GM18909 (cell line): ENCODE data around the gene LONRF3.

Source experiments
- ATAC-seq: cut with Tn5 transposase; IDR thresholded peaks from one replicate; pipeline ENCODE4 v1.9.1; 2021; ENCODE audit warnings: mild to moderate bottlenecking; ENCODE audit not compliant: unreplicated experiment, poor library complexity

The LONRF3 gene

DNA sequence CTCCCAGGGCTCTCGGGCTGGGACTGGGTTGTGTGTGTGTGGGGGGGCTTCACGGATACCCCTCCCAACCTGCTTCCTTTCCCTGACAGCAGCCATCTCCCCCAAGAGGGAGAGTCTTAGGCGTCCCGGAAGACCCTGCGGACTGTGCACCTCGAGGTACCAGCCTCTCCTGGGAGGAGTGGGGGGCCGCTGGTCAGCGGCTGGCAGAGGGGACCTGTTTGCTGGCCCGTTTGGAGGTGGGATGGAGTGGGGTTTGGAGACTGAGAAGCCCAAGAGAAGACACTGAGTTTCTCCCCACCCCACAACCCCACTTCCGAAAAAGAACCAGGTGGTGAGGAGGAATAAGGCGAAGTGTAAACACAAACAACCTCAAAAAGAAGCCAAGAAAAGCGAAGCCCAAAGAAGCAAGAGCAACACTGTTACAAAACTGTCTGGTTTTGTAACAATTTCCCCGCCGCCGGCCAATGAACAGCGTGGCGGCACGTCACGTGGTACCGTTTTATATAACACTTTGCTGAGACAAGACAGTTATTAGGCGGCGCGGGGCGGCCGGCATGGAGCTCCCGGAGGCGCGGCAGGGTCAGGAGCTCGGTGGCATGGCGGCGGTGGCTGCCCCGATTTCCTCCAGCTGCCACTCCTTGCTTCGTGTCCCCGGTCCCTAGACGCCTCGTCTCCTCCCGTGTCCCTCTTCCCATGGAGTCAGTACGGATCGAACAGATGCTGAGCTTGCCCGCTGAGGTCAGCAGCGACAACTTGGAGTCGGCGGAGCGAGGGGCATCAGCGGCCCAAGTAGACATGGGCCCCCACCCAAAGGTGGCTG is at the start of gene LONRF3:
LONRF3 (plus strand) TSS at position 531 of the 820 bp plus-strand sequence; CDS start at position 694, 163 bp downstream.
- ATAC-seq: peak; percentile 30

DNA sequence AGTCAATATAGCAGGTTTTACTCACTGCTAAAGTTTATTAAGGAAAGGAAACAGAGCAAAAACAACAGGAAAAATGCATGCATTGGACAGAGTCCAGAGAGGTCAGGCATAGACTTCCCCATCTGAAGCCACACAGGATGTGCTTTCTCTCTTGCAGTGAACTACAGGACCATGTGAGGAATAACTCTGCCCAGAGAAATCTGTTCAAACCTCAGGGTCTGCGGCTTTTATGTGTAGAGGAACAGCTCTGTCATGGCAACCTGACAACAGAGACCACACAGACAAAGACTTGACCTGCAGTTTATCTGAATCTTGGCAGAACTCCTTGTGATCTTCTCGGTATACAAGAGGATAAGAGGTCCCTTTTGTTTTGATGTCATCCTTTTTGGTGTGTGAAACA is 46.3 kb upstream of the LONRF3 start:
- ATAC-seq: no peak

DNA sequence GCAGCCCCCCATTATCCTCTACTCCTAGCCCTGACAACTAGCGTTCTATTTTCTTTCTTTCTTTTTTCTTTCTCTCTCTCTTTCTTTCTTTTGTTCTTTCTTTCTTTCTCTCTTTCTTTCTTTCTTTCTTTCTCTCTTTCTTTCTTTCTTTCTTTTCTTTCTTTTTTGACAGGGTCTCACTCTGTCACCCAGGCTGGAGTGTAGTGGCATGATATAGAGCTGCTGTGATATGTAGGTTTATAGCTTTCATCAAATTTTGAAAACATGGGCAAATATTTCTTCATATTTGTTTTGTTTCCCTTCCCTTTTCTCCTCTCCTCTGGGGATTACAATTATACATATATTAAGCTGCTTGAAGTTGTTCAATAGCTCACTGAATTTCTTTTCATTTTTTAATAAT is 39.1 kb upstream of the LONRF3 start:
- no peak for ATAC-seq

DNA sequence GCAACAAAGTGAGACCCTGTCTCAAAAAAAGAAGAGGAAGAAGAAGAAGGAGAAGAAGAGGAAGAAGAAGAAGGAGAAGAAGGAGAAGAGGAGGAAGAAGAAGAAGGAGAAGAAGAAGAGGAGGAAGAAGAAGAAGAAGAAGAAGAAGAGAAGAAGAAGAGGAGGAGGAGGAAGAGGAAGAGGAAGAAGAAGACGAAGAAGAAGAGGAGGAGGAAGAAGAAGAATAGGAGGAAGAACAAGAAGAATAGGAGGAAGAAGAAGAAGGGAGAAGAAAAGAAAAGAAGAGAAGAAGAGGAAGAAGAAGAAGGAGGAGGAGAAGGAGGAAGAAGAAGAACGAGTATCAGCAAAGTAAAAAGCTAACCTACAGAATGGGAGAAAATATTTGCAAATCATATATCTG is 33.3 kb upstream of the LONRF3 start:
- ATAC-seq: no peak

GRCh38 chrX:118943102-118943501 is 31.3 kb upstream of the LONRF3 start:
- no peak for ATAC-seq

- no peak for ATAC-seq
These were observed 28.5 kb upstream of the LONRF3 start for GRCh38 chrX:118945921-118946320.

DNA sequence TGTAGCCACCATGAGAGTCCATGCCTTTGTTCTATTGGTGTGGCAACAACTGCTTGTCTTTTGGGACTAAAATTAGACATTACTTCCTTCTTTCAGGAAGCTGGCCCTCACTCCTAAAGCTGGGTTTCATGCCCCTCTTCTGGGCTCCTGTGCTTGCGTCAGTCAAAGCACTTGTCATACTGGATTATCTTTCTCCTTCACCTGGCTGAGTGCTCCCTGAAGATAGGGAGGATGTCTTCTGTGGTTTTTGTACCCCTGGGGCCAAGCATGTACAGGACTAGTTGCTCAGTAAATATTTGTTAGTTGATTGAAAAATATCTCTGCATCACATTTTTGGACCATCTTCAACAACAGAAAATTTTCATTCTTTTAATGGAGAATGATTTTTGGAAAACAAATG is 26.1 kb upstream of the LONRF3 start:
- no peak for ATAC-seq

DNA sequence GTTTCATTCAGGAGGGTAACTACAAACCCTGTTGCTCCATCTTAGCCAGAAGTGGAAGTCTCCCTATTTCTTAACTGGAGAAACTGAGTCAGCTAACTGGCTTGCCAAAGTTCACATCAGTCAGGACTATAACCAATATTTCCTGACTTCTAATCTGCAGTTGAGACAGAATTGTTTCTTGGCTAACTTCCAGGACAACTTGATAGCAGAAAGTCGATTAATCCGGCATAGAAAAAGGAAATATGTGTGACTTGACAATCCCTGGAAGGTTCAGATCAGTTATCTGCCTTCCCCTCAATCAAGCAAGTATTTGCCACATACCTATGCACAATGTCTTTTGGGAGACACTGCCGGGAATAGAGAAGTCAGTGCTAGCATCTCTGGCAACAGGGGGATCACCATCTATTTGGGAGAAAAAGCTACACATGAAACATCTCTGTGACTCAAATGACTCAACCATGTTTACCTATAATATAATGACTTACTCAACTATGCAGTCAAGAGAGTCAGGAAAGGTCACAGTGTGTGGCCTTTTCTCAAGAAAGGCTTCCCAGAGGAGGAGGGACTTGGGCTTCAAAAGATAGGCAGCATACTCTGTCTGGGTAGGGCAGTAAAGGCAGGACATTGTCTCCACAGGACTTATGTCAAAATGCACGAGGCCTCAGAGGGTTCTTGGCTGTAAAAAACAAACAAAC is 12.4 kb upstream of the LONRF3 start:
- ATAC-seq: no peak

- ATAC-seq: no peak
These were observed 11.3 kb upstream of the LONRF3 start for GRCh38 chrX:118963159-118963558.

- ATAC-seq: no peak
These were observed 10.2 kb upstream of the LONRF3 start for GRCh38 chrX:118964252-118964651.

DNA sequence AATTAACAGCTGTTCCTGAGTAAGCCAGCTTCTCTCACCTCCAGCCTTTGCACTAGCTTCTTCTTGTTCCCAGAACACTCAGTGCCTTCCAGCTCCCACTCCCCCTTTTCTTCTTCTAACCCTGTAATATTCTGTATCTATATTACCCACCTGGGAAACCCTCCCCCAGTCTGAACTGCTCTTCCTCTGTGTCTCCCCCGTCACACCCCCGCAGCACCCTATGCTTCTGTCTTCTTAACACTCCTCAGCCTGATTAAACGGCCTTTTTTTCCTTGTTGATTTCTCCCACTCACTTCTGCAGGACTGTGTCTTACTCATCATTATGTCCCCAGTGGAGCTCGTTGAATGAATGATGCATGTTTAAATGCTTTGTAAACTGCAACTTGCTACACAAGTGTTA is 9.0 kb upstream of the LONRF3 start:
- ATAC-seq: no peak

DNA sequence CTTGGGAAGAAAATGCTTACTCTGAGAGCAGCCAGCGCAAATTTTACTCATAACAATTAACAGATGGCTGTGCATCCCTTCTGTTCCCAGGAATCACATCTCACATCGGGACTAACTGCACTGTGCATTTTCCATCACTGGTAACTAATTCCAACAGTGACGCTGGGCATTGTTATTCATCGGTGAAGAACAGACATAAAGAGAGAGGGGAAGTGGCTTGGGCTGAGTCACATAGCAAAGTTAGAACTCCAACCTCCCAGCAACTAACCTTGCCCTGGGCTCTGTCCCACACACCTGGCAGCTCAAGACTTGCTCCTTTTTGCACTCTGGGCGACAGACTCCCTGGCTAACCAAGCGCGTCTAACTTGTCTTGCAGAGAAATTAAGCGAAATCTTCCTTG is 6.4 kb upstream of the LONRF3 start:
- ATAC-seq: no peak

DNA sequence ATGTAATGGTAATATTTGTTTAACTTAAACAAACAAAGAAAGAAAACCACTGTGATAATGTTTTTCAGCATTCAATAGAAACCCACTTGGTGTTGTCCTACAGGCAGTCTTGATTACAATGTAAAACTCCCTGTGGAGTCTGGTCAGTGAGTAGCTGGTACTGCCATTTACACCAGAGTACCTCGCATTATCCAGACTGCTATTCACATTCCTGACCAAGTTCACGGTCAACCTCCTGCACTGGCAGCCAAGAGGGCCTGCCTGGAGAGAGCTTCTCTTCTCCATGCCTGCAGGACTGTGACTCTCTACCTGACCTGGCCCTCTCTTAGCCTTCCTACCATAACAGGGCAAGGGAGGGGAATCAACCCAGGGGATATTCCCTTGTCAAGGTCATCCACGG is 2.9 kb upstream of the LONRF3 start:
- ATAC-seq: no peak

- no peak for ATAC-seq
These were observed 880 bp upstream of the LONRF3 start for GRCh38 chrX:118973389-118974087.

- ATAC-seq: peak; percentile 41
These were observed 672 bp downstream of the LONRF3 start for GRCh38 chrX:118974908-118975671.

- ATAC-seq: no peak
These were observed 1.6 kb downstream of the LONRF3 start for GRCh38 chrX:118975831-118976598.

- no peak for ATAC-seq
These were observed 2.4 kb downstream of the LONRF3 start for GRCh38 chrX:118976599-118977340.

- no peak for ATAC-seq
These were observed 3.0 kb downstream of the LONRF3 start for GRCh38 chrX:118977424-118977823.

GRCh38 chrX:118978451-118978850 is 4.0 kb downstream of the LONRF3 start:
- no peak for ATAC-seq
